Hematopoietic multipotent progenitor cell (in vitro differentiated cells): ENCODE data around the gene DIPK1B. TPM values are rescaled to one million over a fixed set of nuclear protein-coding genes. Genes with fewer than 3 reads are reported as not detected.

Experiments used
- DNase-seq, 3 donors: peaks; one replicate each; pipeline ENCODE4 v3.0.0-alpha.2; 2011 to 2015; ENCODE audit warnings: low read depth in 2 of 3, low spot score in 2 of 3
- total RNA-seq: library from RNA; depleted of rRNA; stranded (reverse); fragments of >200 nt; gene quantifications from one replicate; pipeline ENCODE4 v1.2.3, GENCODE V29; 2012

Gene DIPK1B
- total RNA-seq, 1 donor = 227 TPM

GRCh38 chr9:136672431-136673087 is 39.8 kb upstream of the DIPK1B start:
- DNase-seq = no peak

GRCh38 chr9:136673088-136673974 is 39.0 kb upstream of the DIPK1B start:
- no peak for DNase-seq

- no peak for DNase-seq
These were observed 38.2 kb upstream of the DIPK1B start for GRCh38 chr9:136673975-136674785.

- no peak for DNase-seq
These were observed 37.5 kb upstream of the DIPK1B start for GRCh38 chr9:136674786-136675349.

DNA sequence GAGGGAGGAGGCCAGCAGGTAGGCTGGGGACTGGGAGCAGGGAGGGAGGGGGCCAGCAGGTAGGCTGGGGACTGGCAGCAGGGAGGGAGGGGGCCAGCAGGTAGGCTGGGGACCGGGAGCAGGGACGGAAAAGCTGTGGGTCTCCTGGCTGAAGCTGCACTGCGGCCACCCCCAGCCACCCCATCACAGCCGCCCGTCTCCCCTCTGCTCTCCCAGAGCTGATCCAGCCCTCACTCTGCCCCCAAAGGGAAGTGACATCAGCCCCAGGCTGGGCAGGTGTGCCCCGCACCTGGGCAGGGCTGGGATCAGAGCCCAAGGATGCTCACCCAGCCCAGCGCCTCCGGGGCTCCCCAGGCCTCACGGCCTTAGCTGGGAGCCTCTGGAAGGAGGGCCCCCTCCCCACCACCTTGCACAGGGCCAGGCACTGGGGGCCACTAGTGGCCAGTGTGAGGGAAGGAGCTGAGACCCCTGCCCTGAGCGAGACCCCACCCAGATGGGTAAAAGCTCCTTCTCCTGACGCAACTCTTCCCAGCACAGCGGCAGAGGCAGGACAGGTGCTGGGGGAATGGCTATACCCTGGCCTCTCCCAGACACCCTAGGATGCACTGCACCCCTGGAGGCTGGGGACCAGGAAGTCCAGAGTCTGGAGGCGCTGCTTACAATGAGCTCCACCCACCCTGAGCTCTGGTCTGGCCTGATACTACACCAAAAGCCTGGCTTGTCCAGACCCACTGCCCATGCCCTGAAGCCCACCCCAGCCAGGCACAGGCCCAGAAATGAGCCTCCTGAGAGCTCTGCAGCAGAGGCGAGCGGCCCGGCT is 36.7 kb upstream of the DIPK1B start:
- DNase-seq = no peak

GRCh38 chr9:136676297-136676794 is 36.0 kb upstream of the DIPK1B start:
- no peak for DNase-seq

GRCh38 chr9:136676920-136677686 is 35.3 kb upstream of the DIPK1B start:
- DNase-seq = no peak

GRCh38 chr9:136678034-136678433 is 34.3 kb upstream of the DIPK1B start:
- no peak for DNase-seq

GRCh38 chr9:136678624-136679023 is 33.7 kb upstream of the DIPK1B start:
- DNase-seq = no peak

DNA sequence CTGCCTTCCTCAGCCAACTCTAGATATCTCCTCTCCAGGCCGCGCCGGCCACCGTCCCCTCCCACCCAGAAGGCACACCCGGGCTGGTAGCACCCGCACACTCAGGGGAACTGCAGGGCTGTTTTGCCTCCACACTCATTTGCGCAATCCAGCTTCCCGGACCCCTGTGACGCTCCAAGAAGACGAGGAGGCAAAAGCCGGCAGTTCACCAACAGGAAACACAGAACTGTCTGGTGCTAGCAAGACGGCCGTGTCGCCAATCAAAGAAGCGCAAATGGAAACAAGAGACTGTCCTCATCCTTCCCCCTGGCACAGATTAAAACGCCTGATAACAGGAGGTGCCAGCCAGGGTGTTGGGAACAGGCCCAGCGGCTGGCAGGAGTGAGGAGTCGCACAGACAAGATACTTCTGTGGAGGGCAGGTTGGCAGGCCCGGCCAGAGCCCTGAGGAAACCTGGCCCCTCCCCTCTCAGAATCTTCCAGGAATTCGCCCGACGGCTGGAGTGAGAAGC is 32.9 kb upstream of the DIPK1B start:
- peak in 1 of 3 donors; percentile 73 for DNase-seq

DNA sequence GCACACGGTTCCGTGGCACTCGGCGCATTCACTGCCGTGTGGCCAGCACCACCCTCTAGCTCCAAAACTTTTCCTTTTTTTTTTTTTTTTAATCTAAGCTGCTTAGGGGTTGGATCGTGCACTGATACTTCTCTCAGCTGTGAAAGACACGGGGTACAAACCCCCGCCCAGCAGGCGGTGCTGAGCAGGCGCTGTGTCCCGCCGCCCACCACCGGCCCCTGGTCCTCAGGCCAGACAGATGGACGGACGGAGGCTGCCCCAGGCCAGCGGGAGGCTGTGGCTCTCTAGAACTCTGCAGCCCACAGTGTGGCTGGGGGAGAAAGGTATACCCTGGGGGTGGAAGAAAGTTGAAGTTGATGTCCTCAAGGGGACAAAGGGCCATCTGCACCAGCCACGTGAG is 31.3 kb upstream of the DIPK1B start:
- no peak for DNase-seq

DNA sequence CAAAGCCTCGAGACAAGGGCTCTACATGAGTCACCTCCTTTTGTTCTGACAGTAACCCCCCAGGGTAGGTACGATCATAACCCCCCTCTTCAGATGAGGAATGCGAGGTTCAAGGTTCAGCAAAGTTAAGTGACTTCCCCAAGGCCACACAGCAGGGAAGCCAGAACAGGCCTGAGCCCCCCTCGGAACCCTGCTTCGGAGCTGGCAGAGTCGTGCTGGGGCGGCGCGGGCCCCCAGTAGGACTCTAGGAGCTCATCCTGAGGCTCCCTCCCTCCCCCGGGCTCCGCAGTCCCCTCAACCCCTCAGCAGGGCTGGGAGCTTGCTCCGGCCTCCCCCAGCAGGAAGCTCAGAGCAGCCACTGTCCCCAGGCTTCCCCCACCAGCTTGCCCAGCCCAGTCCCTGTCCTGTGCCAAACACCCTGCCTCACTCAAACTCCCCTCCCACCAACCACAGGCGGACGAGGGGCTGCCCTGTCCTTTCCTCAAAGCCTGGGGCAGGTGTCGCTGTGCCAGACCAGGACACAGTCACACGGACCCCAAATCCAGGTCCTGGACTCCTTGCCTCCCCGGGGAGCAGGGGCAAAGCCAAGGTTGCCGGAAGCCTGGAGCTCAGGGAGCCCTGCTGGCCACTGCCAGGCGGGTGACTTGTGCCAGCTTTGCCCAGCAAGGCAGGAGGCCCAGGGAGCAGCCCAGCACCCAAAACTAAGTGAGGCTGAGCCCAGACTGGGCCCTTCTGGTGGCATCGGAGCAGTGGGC is 30.2 kb upstream of the DIPK1B start:
- no peak for DNase-seq

DNA sequence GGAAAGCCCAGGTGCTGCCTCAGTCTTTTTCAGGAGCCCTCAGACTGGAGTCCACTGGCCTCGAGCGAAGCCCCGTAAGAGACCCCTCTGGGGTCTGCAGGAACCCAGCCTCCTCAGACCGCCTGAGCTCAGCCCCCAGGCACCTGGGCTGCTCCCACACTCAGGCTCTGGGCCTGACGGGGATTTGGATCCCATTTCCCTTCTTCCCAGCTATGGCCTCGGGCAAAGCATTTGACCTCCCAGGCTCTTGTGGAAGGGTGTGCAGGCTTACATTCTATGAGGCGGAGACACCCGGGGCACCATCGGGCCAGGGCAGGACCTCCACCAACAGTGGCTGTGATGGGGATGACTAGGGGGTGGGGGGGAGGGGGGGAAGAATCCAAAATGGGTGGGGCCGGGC is 29.7 kb upstream of the DIPK1B start:
- DNase-seq = no peak

DNA sequence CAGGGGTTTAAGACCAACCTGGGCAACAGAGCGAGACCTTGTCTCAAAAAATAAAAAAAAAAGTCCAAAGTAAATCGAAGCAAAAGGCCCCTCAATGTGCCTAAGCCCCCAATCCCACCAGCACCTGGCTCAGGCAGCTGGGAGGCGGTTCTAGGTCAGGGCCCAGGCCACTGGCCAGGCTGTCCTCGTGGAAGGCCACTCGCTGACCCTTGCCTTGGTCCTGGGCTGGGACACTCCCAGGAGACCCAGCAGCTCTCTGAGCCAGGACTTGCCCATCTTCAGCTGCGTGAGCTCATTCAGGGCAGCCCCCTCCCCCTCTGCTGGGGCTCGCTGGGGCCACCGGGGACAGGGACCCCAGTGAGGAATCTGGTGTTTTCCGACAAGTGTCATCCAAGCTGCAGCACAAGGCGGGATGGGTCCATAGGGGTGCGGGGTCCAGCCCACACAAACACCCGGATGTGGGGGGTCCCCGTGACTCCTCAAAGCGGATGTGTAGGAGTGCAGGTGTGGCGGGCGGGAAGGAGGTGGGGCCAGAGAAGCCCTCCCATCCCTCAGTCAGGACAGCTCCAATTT is 29.1 kb upstream of the DIPK1B start:
- no peak for DNase-seq

DNA sequence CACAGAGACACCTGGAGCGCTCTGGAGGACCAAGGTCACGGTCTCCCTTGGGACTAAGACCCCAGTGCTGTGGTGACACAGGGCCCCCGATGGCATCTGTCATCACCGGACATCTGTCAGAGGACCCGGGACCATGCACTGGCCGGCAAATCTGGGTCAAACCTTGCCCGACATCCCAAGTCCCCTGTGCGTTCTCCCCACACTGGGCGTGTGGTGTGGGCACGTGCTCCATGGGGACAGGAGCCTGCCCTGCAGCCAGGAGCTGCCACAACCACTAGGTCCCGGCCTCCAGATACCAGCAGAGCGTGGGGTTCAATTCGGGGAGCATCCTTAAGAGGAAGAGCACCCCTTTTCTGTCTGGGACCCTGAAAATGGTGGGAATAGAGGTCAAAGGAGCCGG is 28.6 kb upstream of the DIPK1B start:
- DNase-seq = no peak

GRCh38 chr9:136684339-136684738 is 28.0 kb upstream of the DIPK1B start:
- DNase-seq = no peak

DNA sequence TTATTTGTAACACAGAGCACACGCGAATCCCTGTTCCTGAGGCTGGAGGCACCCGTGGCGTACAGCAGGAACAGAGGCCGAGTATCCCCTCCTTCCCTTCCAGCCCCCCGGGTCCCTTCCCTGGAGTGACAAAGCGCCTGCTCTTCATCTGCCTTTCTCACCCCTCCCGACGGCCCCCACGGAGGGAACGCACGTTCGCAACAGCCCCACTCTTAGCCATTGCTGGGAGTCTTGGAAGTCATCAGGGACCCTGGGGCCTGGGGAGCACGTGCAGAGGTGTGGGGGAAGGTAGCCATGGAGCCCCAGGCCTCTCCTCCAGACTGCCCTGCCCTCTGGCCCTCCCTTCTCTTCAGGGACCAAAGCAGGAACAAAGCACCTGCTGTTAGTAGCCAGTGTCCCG is 27.6 kb upstream of the DIPK1B start:
- DNase-seq = no peak

DNA sequence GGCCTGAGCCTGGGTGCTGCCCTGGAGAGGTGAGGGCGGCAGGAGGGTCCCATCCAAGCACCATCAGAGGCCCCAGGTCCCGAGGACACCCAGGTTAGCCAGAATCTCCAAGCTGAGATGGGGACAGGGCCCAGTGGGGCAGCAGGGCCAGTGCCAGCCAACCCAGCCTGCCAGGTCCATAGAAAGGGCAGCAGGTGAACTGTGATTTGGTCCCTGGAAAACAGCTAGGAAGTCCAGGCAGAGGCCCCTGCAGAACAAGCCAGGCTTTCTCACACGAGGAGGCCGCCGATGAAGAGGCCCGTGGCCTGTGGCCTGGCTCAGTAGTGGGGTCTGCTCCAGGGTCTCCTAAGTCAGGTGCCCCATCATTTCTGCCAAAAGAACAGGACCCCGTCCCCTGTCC is 27.2 kb upstream of the DIPK1B start:
- no peak for DNase-seq
